Measurements from ENCODE around the gene NOD2. TPM values are rescaled to one million over a fixed set of nuclear protein-coding genes. Genes with fewer than 3 reads are reported as not detected.

The NOD2 gene
- total and polyA plus RNA-seq, 2 of the 13 experiments (the other 11 are each of a cell fraction or from before 2014, with no cell fraction given): 0.27 to 0.81 TPM

DNA sequence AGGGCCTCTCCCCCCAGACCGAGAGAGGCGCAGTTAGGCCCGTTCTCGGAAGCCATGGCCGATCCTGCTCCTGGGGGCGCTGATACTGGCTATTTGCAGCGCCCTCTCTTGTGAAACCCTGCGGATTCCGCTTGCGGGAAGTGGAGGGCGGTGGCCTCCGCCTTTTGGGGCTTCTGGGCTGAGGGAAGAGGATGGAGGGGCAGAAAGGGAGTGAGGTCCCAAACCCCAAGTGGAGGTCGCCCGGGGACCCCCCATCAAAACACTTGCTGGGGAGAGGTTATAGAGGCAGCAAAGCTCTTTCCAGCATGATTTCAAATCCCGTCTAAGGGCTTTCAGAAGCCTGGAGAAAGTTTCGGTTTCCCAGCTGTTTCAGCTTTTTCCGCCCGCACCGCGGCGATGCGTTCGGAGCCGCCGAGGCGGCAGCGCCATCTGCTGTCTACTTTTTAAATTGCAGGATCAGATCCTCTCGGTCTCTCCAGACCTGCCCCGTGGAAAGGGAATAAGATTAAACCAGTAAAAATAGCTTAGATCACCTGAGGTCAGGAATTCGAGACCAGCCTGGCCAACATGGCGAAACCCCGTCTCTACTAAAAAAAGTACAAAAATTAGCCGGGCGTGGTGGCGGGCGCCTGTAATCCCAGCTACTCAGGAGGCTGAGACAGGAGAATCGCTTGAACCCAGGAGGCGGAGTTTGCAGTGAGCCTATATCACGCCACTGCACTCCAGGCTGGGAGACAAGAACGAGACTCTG lies 28.1 kb upstream of the NOD2 start (continued):
- TF ChIP-seq, protein P1, sequence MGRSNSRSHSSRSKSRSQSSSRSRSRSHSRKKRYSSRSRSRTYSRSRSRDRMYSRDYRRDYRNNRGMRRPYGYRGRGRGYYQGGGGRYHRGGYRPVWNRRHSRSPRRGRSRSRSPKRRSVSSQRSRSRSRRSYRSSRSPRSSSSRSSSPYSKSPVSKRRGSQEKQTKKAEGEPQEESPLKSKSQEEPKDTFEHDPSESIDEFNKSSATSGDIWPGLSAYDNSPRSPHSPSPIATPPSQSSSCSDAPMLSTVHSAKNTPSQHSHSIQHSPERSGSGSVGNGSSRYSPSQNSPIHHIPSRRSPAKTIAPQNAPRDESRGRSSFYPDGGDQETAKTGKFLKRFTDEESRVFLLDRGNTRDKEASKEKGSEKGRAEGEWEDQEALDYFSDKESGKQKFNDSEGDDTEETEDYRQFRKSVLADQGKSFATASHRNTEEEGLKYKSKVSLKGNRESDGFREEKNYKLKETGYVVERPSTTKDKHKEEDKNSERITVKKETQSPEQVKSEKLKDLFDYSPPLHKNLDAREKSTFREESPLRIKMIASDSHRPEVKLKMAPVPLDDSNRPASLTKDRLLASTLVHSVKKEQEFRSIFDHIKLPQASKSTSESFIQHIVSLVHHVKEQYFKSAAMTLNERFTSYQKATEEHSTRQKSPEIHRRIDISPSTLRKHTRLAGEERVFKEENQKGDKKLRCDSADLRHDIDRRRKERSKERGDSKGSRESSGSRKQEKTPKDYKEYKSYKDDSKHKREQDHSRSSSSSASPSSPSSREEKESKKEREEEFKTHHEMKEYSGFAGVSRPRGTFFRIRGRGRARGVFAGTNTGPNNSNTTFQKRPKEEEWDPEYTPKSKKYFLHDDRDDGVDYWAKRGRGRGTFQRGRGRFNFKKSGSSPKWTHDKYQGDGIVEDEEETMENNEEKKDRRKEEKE (IDR thresholded peaks at IDR 0.05): no peak
- TF ChIP-seq, protein P2, sequence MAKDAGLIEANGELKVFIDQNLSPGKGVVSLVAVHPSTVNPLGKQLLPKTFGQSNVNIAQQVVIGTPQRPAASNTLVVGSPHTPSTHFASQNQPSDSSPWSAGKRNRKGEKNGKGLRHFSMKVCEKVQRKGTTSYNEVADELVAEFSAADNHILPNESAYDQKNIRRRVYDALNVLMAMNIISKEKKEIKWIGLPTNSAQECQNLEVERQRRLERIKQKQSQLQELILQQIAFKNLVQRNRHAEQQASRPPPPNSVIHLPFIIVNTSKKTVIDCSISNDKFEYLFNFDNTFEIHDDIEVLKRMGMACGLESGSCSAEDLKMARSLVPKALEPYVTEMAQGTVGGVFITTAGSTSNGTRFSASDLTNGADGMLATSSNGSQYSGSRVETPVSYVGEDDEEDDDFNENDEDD (CRISPR knock-in tag; IDR thresholded peaks at IDR 0.05; ENCODE audit: borderline replicate concordance): 0 out of 2 replicates have a peak, but pooled peaks have one; percentile 14
- TF ChIP-seq BCL6 (CRISPR knock-in tag; IDR thresholded peaks at IDR 0.05): peak; percentile 3; the same call in 1 of the 2 replicates
- TF ChIP-seq ZNF430 (CRISPR knock-in tag; IDR thresholded peaks at IDR 0.05): no peak
- TF ChIP-seq NFE2L2 (IDR thresholded peaks at IDR 0.05; ENCODE audit: low read length): no peak
- no peak for TF ChIP-seq ETV5 (CRISPR knock-in tag; IDR thresholded peaks at IDR 0.05; ENCODE audit: borderline replicate concordance)
- TF ChIP-seq FOXM1 (CRISPR knock-in tag; IDR thresholded peaks at IDR 0.05): no peak
- no peak for TF ChIP-seq SATB2 (CRISPR knock-in tag; IDR thresholded peaks at IDR 0.05)
- no peak; the same call in 1 of the 2 replicates for TF ChIP-seq NRL (CRISPR knock-in tag; IDR thresholded peaks at IDR 0.05; ENCODE audit: borderline replicate concordance)
- TF ChIP-seq SP140L (CRISPR knock-in tag; IDR thresholded peaks at IDR 0.05; ENCODE audit: borderline replicate concordance): 0 out of 2 replicates have a peak, but pooled peaks have one; percentile 34
- TF ChIP-seq ZNF121 (CRISPR knock-in tag; IDR thresholded peaks at IDR 0.05): peak; percentile 96
- no peak for TF ChIP-seq TBX2 (CRISPR knock-in tag; IDR thresholded peaks at IDR 0.05; ENCODE audit: borderline replicate concordance)
- peak; percentile 53; the same call in 1 of the 2 replicates for TF ChIP-seq ZNF460 (CRISPR knock-in tag; IDR thresholded peaks at IDR 0.05; ENCODE audit: borderline replicate concordance)
- no peak for TF ChIP-seq SRF (IDR thresholded peaks at IDR 0.05; ENCODE audit: low read depth, low read length)
- TF ChIP-seq SNRNP70 (IDR thresholded peaks at IDR 0.05; ENCODE audit: low read depth, low read length): no peak
- no peak for TF ChIP-seq ZNF788 (CRISPR knock-in tag; IDR thresholded peaks at IDR 0.05; ENCODE audit: borderline replicate concordance)
- no peak for TF ChIP-seq ZNF282 (IDR thresholded peaks at IDR 0.05; ENCODE audit: partially characterized antibody)
- TF ChIP-seq, protein P3, sequence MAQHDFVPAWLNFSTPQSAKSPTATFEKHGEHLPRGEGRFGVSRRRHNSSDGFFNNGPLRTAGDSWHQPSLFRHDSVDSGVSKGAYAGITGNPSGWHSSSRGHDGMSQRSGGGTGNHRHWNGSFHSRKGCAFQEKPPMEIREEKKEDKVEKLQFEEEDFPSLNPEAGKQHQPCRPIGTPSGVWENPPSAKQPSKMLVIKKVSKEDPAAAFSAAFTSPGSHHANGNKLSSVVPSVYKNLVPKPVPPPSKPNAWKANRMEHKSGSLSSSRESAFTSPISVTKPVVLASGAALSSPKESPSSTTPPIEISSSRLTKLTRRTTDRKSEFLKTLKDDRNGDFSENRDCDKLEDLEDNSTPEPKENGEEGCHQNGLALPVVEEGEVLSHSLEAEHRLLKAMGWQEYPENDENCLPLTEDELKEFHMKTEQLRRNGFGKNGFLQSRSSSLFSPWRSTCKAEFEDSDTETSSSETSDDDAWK (CRISPR knock-in tag; IDR thresholded peaks at IDR 0.05): no peak
- TF ChIP-seq, protein P4, sequence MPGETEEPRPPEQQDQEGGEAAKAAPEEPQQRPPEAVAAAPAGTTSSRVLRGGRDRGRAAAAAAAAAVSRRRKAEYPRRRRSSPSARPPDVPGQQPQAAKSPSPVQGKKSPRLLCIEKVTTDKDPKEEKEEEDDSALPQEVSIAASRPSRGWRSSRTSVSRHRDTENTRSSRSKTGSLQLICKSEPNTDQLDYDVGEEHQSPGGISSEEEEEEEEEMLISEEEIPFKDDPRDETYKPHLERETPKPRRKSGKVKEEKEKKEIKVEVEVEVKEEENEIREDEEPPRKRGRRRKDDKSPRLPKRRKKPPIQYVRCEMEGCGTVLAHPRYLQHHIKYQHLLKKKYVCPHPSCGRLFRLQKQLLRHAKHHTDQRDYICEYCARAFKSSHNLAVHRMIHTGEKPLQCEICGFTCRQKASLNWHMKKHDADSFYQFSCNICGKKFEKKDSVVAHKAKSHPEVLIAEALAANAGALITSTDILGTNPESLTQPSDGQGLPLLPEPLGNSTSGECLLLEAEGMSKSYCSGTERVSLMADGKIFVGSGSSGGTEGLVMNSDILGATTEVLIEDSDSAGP (CRISPR knock-in tag; IDR thresholded peaks at IDR 0.05; ENCODE audit: borderline replicate concordance): peak; percentile 68; the same call in 1 of the 2 replicates
- TF ChIP-seq, protein P5, sequence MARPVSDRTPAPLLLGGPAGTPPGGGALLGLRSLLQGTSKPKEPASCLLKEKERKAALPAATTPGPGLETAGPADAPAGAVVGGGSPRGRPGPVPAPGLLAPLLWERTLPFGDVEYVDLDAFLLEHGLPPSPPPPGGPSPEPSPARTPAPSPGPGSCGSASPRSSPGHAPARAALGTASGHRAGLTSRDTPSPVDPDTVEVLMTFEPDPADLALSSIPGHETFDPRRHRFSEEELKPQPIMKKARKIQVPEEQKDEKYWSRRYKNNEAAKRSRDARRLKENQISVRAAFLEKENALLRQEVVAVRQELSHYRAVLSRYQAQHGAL (CRISPR knock-in tag; IDR thresholded peaks at IDR 0.05; ENCODE audit: not compliant biosample characterization): no peak
- no peak for TF ChIP-seq ESRRA (CRISPR knock-in tag; IDR thresholded peaks at IDR 0.05; ENCODE audit: low read depth)
- peak; percentile 43 for TF ChIP-seq RBM39 (IDR thresholded peaks at IDR 0.05; ENCODE audit: low read depth, low read length, poor library complexity, severe bottlenecking)

Data from HepG2 (cell line).